Fibroblast of the aortic adventitia (primary cell): ENCODE data around the gene GALNT2. TPM values are rescaled to one million over a fixed set of nuclear protein-coding genes. Genes with fewer than 3 reads are reported as not detected.

Source experiments
- DNase-seq: peaks from one replicate; pipeline ENCODE4 v3.0.0-alpha.2; 2010; ENCODE audit warnings: low read depth
- H3K4me3 ChIP-seq: 2 replicates; pipeline ENCODE4 v1.5.1; 2011; ENCODE audit warnings: low read depth, mild to moderate bottlenecking, control low read depth, low read length, moderate library complexity
- total RNA-seq: library from RNA; depleted of rRNA; stranded (reverse); fragments of >200 nt; gene quantifications from 2 replicates; pipeline ENCODE4 v1.2.3, GENCODE V29; 2012; ENCODE audit warnings: low replicate concordance
- TF ChIP-seq, protein P1 (sequence below): IDR thresholded peaks from 2 replicates; pipeline ENCODE4 v1.5.1; 2011; ENCODE audit warnings: mild to moderate bottlenecking, low read length, control low read depth, inconsistent platforms; ENCODE audit not compliant: insufficient read depth

GALNT2 gene
- total RNA-seq, 1 donor: 68.1 TPM

DNA sequence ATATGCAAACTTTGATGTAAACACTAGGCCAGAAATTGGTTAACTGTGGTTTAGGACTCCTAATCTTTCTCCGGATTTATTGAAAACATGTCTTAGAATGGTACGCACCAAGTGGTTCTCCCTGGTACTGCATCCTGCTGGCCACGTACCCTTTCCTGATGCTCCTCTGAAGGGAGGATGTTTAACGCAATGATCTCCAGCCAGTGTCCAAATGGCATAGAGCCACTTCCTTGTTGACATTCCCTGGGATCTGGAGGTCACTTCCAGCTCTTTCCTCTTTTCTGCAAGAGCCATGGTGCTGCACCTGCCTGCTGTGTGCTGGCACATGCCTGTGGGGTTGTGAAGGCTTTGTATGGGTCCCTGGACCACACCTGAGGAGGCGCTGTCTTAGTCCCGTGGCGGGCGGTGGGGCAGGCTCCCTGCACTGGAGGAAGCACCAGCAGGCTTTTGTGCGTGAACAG lies 53.9 kb downstream of the GALNT2 start:
- H3K4me3 ChIP-seq: no peak overlapping the region
- TF ChIP-seq, protein P1, sequence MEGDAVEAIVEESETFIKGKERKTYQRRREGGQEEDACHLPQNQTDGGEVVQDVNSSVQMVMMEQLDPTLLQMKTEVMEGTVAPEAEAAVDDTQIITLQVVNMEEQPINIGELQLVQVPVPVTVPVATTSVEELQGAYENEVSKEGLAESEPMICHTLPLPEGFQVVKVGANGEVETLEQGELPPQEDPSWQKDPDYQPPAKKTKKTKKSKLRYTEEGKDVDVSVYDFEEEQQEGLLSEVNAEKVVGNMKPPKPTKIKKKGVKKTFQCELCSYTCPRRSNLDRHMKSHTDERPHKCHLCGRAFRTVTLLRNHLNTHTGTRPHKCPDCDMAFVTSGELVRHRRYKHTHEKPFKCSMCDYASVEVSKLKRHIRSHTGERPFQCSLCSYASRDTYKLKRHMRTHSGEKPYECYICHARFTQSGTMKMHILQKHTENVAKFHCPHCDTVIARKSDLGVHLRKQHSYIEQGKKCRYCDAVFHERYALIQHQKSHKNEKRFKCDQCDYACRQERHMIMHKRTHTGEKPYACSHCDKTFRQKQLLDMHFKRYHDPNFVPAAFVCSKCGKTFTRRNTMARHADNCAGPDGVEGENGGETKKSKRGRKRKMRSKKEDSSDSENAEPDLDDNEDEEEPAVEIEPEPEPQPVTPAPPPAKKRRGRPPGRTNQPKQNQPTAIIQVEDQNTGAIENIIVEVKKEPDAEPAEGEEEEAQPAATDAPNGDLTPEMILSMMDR: peak; percentile 68
- DNase-seq: no peak

DNA sequence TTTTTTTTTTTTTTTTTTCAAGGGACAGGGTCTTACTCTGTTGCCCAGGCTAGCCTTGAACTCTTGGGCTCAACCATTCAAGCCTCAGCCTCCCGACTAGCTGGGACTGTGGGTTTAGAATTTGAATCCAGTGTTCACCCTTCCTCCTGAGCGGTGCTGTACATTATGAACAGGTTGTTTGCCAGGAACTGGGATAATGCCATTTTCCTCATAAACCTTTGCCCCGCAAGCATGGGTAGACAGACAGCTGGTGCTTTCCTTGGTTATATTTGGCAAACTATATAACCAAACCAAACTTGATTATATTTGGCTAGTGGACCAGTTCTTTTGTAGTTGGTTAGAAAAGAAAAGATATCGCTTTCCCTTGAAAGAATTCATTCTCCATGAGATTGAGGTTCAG lies 54.9 kb downstream of the GALNT2 start:
- TF ChIP-seq, protein P1: no peak
- no peak for DNase-seq
- H3K4me3 ChIP-seq: no peak overlapping the region

DNA sequence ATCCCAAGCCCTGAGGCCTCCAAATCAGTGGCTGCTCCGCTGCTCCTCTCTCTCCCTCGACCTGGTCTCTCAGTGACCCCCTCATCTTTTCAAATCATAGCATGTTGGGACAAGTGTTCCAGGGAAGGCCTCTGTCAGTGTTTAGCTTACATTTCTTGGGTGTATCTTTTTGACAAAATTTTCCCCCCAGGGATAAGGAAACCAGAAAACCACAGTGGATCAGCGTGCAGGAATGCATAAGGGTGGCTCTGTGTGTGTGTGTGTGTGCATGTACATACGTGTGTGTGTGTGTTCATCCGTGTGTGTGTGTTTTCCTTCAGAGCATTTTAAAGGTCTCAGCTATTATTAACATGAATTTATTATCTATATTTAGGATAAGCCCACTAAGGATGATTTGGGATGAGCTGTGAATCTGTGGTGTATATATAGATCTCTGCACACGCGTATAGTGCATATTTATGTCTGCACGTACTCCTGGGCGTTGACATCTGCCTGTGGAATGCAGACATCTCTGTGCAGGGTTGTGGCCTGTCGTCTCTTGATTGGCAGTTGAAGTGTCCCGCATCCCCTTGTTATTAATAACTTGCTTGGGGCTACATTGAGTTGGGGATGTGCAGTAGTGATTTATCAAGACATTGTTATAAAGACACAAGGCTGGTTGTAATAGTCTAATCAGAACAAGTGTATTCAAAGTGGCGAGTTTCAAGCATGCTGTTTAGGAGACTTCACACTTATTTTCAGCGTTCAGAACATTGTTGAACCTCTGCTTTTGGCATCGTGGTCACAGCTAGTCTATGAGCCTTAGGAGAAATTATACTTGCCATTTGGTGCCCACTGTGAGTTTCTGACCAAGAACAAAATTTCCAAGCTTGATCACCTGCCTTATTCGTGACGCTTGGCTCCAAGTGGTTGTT lies 55.6 kb downstream of the GALNT2 start:
- H3K4me3 ChIP-seq: no peak overlapping the region
- no peak for DNase-seq
- TF ChIP-seq, protein P1: no peak

GRCh38 chr1:230123280-230124185 lies 56.5 kb downstream of the GALNT2 start:
- H3K4me3 ChIP-seq: no peak overlapping the region
- TF ChIP-seq, protein P1: no peak
- no peak for DNase-seq

GRCh38 chr1:230124186-230125128 lies 57.4 kb downstream of the GALNT2 start:
- TF ChIP-seq, protein P1: no peak
- DNase-seq: no peak
- H3K4me3 ChIP-seq: no peak overlapping the region

DNA sequence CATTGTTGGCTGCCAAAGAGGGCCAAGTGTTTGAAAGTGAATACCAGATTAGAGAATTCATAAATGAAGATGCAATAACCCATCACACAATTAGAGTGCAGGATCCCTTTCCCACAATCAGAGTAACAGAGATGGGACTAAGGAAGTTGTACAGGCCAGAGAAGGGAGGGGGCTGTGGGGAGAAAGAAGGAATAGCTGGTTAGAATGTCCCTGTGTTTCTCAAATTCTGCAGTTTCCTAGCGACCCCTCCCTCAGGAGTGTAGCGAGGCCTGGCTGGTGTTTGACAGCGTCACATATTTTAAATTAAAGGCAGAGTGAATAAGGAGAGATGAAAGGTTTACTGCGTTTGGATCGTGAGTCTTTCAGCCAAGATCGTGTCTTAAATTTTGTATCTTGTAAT lies 58.1 kb downstream of the GALNT2 start:
- no peak overlapping the region for H3K4me3 ChIP-seq
- TF ChIP-seq, protein P1: no peak
- DNase-seq: no peak
